Head of caudate nucleus (tissue), 42 donors: ENCODE data around the gene TMCO4.

Experiments used
- DNase-seq, 42 donors: peaks; one replicate each; pipeline versions ENCODE4 v3.0.0 to v3.0.0-alpha.2; 2020 to 2021; ENCODE audit warnings: mixed read lengths in 7 of 42
- intact Hi-C: fragments of 100-400 bp; cut with DNase I; formaldehyde crosslinking; loops from one replicate; pipeline ENCODE4 v1.15.0; 2022

TMCO4 gene

GRCh38 chr1:19654886-19655717 is 144.6 kb downstream of the TMCO4 start:
- peak in 1 of 42 donors; percentile 14 for DNase-seq
- intact Hi-C loops: loop anchor here (5.0 to 10.0 kb wide), 2 partner anchors 260 to 313 kb away; no protein-coding TSS in a partner anchor

GRCh38 chr1:19654386-19654785 is 145.3 kb downstream of the TMCO4 start:
- intact Hi-C loops: loop anchor here (5.0 to 10.0 kb wide), 2 partner anchors 260 to 312 kb away; no protein-coding TSS in a partner anchor
- no peak for DNase-seq

GRCh38 chr1:19651141-19651737 is 148.5 kb downstream of the TMCO4 start:
- peak in 37 of 42 donors; percentile 35 to 82 (median 67) for DNase-seq
- intact Hi-C loops: loop anchor here (5.0 to 10.0 kb wide), 2 partner anchors 256 to 309 kb away; no protein-coding TSS in a partner anchor

- DNase-seq: peak in 10 of 42 donors; percentile 37 to 75 (median 48)
- intact Hi-C loops: loop anchor here (5.0 to 10.0 kb wide), 2 partner anchors 256 to 308 kb away; no protein-coding TSS in a partner anchor
Measured at GRCh38 chr1:19650416-19651140, 149.1 kb downstream of the TMCO4 start.

GRCh38 chr1:19648689-19649088 is 151.0 kb downstream of the TMCO4 start:
- DNase-seq: peak in 1 of 42 donors; percentile 28
- intact Hi-C loops: no loop called here

- DNase-seq: no peak
- intact Hi-C loops: no loop called here
Measured at GRCh38 chr1:19648239-19648638, 151.5 kb downstream of the TMCO4 start.

GRCh38 chr1:19647643-19648042 is 152.1 kb downstream of the TMCO4 start:
- no peak for DNase-seq
- intact Hi-C loops: no loop called here

GRCh38 chr1:19646377-19647319 is 153.1 kb downstream of the TMCO4 start:
- peak in 1 of 42 donors; percentile 32 for DNase-seq
- intact Hi-C loops: no loop called here

GRCh38 chr1:19645411-19646251 is 154.1 kb downstream of the TMCO4 start:
- DNase-seq: peak in 1 of 42 donors; percentile 30
- intact Hi-C loops: no loop called here

- intact Hi-C loops: no loop called here
- DNase-seq: peak in 4 of 42 donors; percentile 28 to 54 (median 36)
Measured at GRCh38 chr1:19644681-19645410, 154.9 kb downstream of the TMCO4 start.

- intact Hi-C loops: no loop called here
- no peak for DNase-seq
Measured at GRCh38 chr1:19644395-19644680, 155.4 kb downstream of the TMCO4 start.

GRCh38 chr1:19643602-19644394 is 155.9 kb downstream of the TMCO4 start, which contains the start of gene NBL1:
TSS of gene NBL1 (plus strand) at chr1:19644311. CDS start at chr1:19655031, 10,720 bp downstream.
- intact Hi-C loops: no loop called here
- peak in 38 of 42 donors; percentile 45 to 85 (median 70) for DNase-seq

- intact Hi-C loops: no loop called here
- DNase-seq: peak in 1 of 42 donors; percentile 25
Measured at GRCh38 chr1:19643121-19643520, 156.6 kb downstream of the TMCO4 start.

GRCh38 chr1:19640363-19641316 is 159.1 kb downstream of the TMCO4 start:
- intact Hi-C loops: no loop called here

GRCh38 chr1:19639999-19640362 is 159.7 kb downstream of the TMCO4 start:
- no peak for DNase-seq
- intact Hi-C loops: no loop called here

More at GRCh38 chr1:19640363-19641316, 159.1 kb downstream of the TMCO4 start:
- DNase-seq: no peak
